WTC11 (cell line): ENCODE results near the gene CHRNB1. TPM values are rescaled to one million over a fixed set of nuclear protein-coding genes. Genes with fewer than 3 reads are reported as not detected.
A peak's percentile ranks its signal among the peaks of the same experiment; 100 is the strongest.

Source experiments
- ATAC-seq: fragments of 200-7000 bp; cut with Tn5 transposase; 2 replicates; pipeline ENCODE4 v1.10.0; 2021; ENCODE audit warnings: mild to moderate bottlenecking, moderate library complexity
- CTCF ChIA-PET: fragments of 300-600 bp; sonication (Branson Sonifier 250); formaldehyde crosslinking; loops from one replicate; lab custom pipeline; 2021; ENCODE audit warnings: antibody characterized with exemption; lab: Charles Lee
- POLR2A ChIA-PET: fragments of 350-600 bp; sonication (Branson Sonifier 250); formaldehyde crosslinking; loops from one replicate; lab custom pipeline; 2021; ENCODE audit warnings: antibody characterized with exemption; lab: Charles Lee
- DNase-seq: peaks from one replicate; pipeline ENCODE4 v3.0.0; 2021; ENCODE audit warnings: low spot score
- H3K27ac Mint-ChIP-seq: 2 replicates; pipeline ENCODE4 v1.8.0; 2021; ENCODE audit warnings: mixed read lengths
- H3K27me3 Mint-ChIP-seq: 2 replicates; pipeline ENCODE4 v1.8.0; 2021; ENCODE audit warnings: low read depth, mild to moderate bottlenecking, moderate library complexity, mixed read lengths
- H3K36me3 Mint-ChIP-seq: 2 replicates; pipeline ENCODE4 v1.8.0; 2021; ENCODE audit warnings: mixed read lengths
- H3K4me1 Mint-ChIP-seq: 2 replicates; pipeline ENCODE4 v1.8.0; 2022; ENCODE audit warnings: mixed read lengths
- H3K4me3 Mint-ChIP-seq: 2 replicates; pipeline ENCODE4 v1.8.0; 2021; ENCODE audit warnings: mild to moderate bottlenecking, moderate library complexity, mixed read lengths
- H3K9me3 Mint-ChIP-seq: 2 replicates; pipeline ENCODE4 v1.8.0; 2021; ENCODE audit warnings: mixed read lengths
- AFF4 ChIP-seq: sonication (generic); formaldehyde crosslinking; IDR thresholded peaks from 2 replicates; pipeline ENCODE4 v1.8.1; 2023; ENCODE audit warnings: mild to moderate bottlenecking, missing genetic modification reagents, borderline replicate concordance
- CBFB ChIP-seq: sonication (generic); formaldehyde crosslinking; IDR thresholded peaks from 2 replicates; pipeline ENCODE4 v1.8.1; 2022; ENCODE audit warnings: mild to moderate bottlenecking, low read depth, missing genetic modification reagents
- CREB1 ChIP-seq: sonication (generic); formaldehyde crosslinking; IDR thresholded peaks from 2 replicates; pipeline ENCODE4 v1.8.0; 2023; ENCODE audit warnings: mild to moderate bottlenecking, missing genetic modification reagents
- ESRRA ChIP-seq: sonication (generic); formaldehyde crosslinking; IDR thresholded peaks from 2 replicates; pipeline ENCODE4 v1.8.1; 2022; ENCODE audit warnings: mild to moderate bottlenecking, missing genetic modification reagents, borderline replicate concordance
- HMGA2 ChIP-seq: fragments of 250-450 bp; sonication (Bioruptor Pico); IDR thresholded peaks from 2 replicates; pipeline ENCODE4 v1.4.0; 2021; ENCODE audit warnings: mild to moderate bottlenecking, moderate library complexity
- HMGXB4 ChIP-seq: sonication (generic); formaldehyde crosslinking; IDR thresholded peaks from 2 replicates; pipeline ENCODE4 v1.8.1; 2023; ENCODE audit warnings: mild to moderate bottlenecking, moderate library complexity, missing genetic modification reagents
- NFE2L1 ChIP-seq: sonication (generic); formaldehyde crosslinking; IDR thresholded peaks from 2 replicates; pipeline ENCODE4 v1.8.1; 2023; ENCODE audit warnings: missing genetic modification reagents
- NFYB ChIP-seq: sonication (generic); formaldehyde crosslinking; conservative IDR thresholded peaks from 2 replicates; pipeline ENCODE4 v1.8.0; 2022; ENCODE audit warnings: low read depth, missing genetic modification reagents
- NR3C1 ChIP-seq: sonication (generic); formaldehyde crosslinking; conservative IDR thresholded peaks from 2 replicates; pipeline ENCODE4 v1.8.1; 2023; ENCODE audit warnings: low read depth, mild to moderate bottlenecking, missing genetic modification reagents
- TCF7 ChIP-seq: sonication (generic); formaldehyde crosslinking; IDR thresholded peaks from 2 replicates; pipeline ENCODE4 v1.8.0; 2022; ENCODE audit warnings: mild to moderate bottlenecking, low read depth, missing genetic modification reagents, moderate library complexity
- USF2 ChIP-seq: sonication (generic); formaldehyde crosslinking; IDR thresholded peaks from 2 replicates; pipeline ENCODE4 v1.8.1; 2023; ENCODE audit warnings: mild to moderate bottlenecking, missing genetic modification reagents, moderate library complexity
- ZNF138 ChIP-seq: sonication (generic); formaldehyde crosslinking; conservative IDR thresholded peaks from 2 replicates; pipeline ENCODE4 v1.8.1; 2022; ENCODE audit warnings: mild to moderate bottlenecking, moderate library complexity, missing genetic modification reagents
- ZNF423 ChIP-seq: fragments of 250-450 bp; sonication (Bioruptor Pico); IDR thresholded peaks from 2 replicates; pipeline ENCODE4 v2.1.2; 2022; ENCODE audit warnings: mild to moderate bottlenecking, moderate library complexity
- ZNF425 ChIP-seq: fragments of 250-450 bp; sonication (Bioruptor Pico); conservative IDR thresholded peaks from 2 replicates; pipeline ENCODE4 v1.9.0; 2021; ENCODE audit warnings: mild to moderate bottlenecking
- total RNA-seq: library from RNA; stranded (reverse); gene quantifications from 3 replicates; pipeline ENCODE4 v1.2.3, GENCODE V29; 2021
- TF ChIP-seq, protein P1 (sequence below): sonication (generic); formaldehyde crosslinking; IDR thresholded peaks from 2 replicates; pipeline ENCODE4 v1.8.1; 2022; ENCODE audit warnings: mild to moderate bottlenecking, missing genetic modification reagents, moderate library complexity, borderline replicate concordance
- TF ChIP-seq, protein P2 (sequence below): sonication (generic); formaldehyde crosslinking; IDR thresholded peaks from 2 replicates; pipeline ENCODE4 v1.8.0; 2022; ENCODE audit warnings: mild to moderate bottlenecking, missing genetic modification reagents
- TF ChIP-seq, protein P3 (sequence below): sonication (generic); formaldehyde crosslinking; IDR thresholded peaks from 2 replicates; pipeline ENCODE4 v1.8.0; 2022; ENCODE audit warnings: missing genetic modification reagents

The CHRNB1 gene
- total RNA-seq, 1 experiment from 2014 or later = 16.0 TPM

- TF ChIP-seq AFF4 (no peak), CBFB (no peak), CREB1 (CRISPR knock-in tag) (no peak), NR3C1 (CRISPR knock-in tag) (no peak), ZNF423 (CRISPR knock-in tag) (no peak), HMGA2 (CRISPR knock-in tag) (no peak), ESRRA (CRISPR knock-in tag) (no peak), TCF7 (CRISPR knock-in tag) (no peak), NFE2L1 (CRISPR knock-in tag) (no peak), ZNF138 (no peak), ZNF425 (CRISPR knock-in tag) (no peak), NFYB (CRISPR knock-in tag) (no peak)
- TF ChIP-seq, protein P1, sequence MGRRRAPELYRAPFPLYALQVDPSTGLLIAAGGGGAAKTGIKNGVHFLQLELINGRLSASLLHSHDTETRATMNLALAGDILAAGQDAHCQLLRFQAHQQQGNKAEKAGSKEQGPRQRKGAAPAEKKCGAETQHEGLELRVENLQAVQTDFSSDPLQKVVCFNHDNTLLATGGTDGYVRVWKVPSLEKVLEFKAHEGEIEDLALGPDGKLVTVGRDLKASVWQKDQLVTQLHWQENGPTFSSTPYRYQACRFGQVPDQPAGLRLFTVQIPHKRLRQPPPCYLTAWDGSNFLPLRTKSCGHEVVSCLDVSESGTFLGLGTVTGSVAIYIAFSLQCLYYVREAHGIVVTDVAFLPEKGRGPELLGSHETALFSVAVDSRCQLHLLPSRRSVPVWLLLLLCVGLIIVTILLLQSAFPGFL (CRISPR knock-in tag) = no peak
Observed at GRCh38 chr17:7432296-7432695, 12.6 kb upstream of the CHRNB1 start (continued).

DNA sequence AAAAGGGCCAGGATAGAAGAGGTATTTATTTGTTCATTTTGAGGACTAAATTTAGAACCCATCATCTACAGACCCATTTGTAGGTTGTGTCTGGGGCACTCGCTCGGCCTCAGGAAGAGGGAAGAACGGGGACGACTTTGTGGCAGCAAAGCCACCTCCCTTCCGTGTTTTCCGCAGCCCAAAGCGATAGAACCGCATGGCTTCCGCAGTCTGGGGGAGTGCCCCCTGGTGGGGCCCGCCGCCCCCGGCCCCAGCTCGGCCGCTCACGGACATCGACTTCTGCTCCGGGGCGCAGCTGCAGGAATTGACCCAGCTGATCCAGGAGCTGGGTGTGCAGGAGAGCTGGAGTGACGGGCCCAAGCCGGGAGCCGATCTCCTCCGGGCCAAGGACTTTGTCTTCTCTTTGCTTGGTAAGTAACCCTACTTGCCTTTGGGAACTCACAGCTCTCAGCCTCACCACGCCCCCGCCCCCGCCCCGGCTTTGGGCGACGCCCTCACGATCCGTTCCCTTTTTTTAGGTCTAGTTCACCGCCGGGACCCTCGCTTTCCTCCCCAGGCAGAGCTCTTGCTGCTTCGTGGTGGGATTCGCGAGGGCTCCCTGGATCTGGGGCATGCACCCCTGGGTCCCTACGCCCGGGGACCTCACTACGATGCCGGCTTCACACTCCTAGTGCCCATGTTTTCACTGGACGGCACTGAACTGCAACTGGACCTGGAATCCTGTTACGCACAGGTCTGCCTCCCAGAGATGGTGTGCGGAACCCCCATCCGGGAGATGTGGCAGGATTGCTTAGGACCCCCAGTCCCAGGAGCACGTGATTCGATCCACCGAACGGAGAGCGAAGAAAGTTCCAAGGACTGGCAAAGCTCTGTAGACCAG lies 8.9 kb upstream of the CHRNB1 start:
- peak; percentile 68 for DNase-seq
- Mint-ChIP-seq H3K4me1 (peaks cover 17% of the 10 kb centered on the region), H3K9me3 (no peaks in the 10 kb centered on the region), H3K27ac (peak overlapping the region; percentile 98), H3K4me3 (peak overlapping the region; percentile 90), H3K27me3 (peaks cover 17% of the 10 kb centered on the region), H3K36me3 (no peaks in the 10 kb centered on the region)
- POLR2A ChIA-PET = interaction anchor here (0.7 to 4.2 kb wide), 11 partner anchors 9 to 252 kb away, joined by 3 to 38 read pairs (median 4); partner anchors contain the start of genes CHRNB1, NEURL4, TMEM256 and TP53
- ATAC-seq = peak; percentile 1
- CTCF ChIA-PET = interaction anchor here (0.8 to 4.7 kb wide), 32 partner anchors 9 to 268 kb away, joined by 3 to 69 read pairs (median 8); partner anchors contain the start of genes ACAP1, CHRNB1, KCTD11 and NEURL4
- TF ChIP-seq, protein P2, sequence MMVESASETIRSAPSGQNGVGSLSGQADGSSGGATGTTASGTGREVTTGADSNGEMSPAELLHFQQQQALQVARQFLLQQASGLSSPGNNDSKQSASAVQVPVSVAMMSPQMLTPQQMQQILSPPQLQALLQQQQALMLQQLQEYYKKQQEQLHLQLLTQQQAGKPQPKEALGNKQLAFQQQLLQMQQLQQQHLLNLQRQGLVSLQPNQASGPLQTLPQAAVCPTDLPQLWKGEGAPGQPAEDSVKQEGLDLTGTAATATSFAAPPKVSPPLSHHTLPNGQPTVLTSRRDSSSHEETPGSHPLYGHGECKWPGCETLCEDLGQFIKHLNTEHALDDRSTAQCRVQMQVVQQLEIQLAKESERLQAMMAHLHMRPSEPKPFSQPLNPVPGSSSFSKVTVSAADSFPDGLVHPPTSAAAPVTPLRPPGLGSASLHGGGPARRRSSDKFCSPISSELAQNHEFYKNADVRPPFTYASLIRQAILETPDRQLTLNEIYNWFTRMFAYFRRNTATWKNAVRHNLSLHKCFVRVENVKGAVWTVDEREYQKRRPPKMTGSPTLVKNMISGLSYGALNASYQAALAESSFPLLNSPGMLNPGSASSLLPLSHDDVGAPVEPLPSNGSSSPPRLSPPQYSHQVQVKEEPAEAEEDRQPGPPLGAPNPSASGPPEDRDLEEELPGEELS (CRISPR knock-in tag) = no peak
- TF ChIP-seq HMGXB4 (CRISPR knock-in tag) (peak; percentile 33; the same call in 1 of the 2 replicates), USF2 (CRISPR knock-in tag) (peak; percentile 78), TCF7 (CRISPR knock-in tag) (no peak)
- TF ChIP-seq, protein P3, sequence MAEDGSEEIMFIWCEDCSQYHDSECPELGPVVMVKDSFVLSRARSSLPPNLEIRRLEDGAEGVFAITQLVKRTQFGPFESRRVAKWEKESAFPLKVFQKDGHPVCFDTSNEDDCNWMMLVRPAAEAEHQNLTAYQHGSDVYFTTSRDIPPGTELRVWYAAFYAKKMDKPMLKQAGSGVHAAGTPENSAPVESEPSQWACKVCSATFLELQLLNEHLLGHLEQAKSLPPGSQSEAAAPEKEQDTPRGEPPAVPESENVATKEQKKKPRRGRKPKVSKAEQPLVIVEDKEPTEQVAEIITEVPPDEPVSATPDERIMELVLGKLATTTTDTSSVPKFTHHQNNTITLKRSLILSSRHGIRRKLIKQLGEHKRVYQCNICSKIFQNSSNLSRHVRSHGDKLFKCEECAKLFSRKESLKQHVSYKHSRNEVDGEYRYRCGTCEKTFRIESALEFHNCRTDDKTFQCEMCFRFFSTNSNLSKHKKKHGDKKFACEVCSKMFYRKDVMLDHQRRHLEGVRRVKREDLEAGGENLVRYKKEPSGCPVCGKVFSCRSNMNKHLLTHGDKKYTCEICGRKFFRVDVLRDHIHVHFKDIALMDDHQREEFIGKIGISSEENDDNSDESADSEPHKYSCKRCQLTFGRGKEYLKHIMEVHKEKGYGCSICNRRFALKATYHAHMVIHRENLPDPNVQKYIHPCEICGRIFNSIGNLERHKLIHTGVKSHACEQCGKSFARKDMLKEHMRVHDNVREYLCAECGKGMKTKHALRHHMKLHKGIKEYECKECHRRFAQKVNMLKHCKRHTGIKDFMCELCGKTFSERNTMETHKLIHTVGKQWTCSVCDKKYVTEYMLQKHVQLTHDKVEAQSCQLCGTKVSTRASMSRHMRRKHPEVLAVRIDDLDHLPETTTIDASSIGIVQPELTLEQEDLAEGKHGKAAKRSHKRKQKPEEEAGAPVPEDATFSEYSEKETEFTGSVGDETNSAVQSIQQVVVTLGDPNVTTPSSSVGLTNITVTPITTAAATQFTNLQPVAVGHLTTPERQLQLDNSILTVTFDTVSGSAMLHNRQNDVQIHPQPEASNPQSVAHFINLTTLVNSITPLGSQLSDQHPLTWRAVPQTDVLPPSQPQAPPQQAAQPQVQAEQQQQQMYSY (CRISPR knock-in tag) = peak; percentile 37; the same call in 1 of the 2 replicates
